AG04449 (cell line): Measurements from ENCODE around the gene CADM1.

Experiments
- CTCF ChIA-PET: fragments of 350-600 bp; formaldehyde crosslinking; extraction: SDS; loops from one replicate; lab custom pipeline; 2021; ENCODE audit warnings: antibody characterized with exemption; lab: Yijun Ruan, JAX
- POLR2A ChIA-PET: fragments of 400-600, 350-600 bp; formaldehyde crosslinking; extraction: SDS; loops from one replicate; lab custom pipeline; 2020; ENCODE audit warnings: antibody characterized with exemption, inconsistent platforms; lab: Yijun Ruan, JAX
- DNase-seq: peaks from one replicate; pipeline ENCODE4 v3.0.0-alpha.2; 2010; ENCODE audit warnings: low read depth, low spot score
- H3K4me3 ChIP-seq: 2 replicates; pipeline ENCODE4 v1.5.1; 2011; ENCODE audit warnings: low read depth, mild to moderate bottlenecking, control low read depth, low read length
- CTCF ChIP-seq: IDR thresholded peaks from one replicate; pipeline ENCODE4 v1.5.1; 2011; ENCODE audit warnings: mild to moderate bottlenecking, moderate library complexity, low read length, control low read depth, inconsistent platforms; ENCODE audit not compliant: insufficient read depth; ENCODE audit errors: missing control alignments

Gene CADM1

GRCh38 chr11:115347106-115347505 is 157.1 kb downstream of the CADM1 start:
- POLR2A ChIA-PET = no interaction called here
- no peak overlapping the region for H3K4me3 ChIP-seq
- DNase-seq = no peak
- CTCF ChIA-PET = interaction anchor here (2.3 kb wide), 1 partner anchor 13 kb away, joined by 12 read pairs; no protein-coding TSS in a partner anchor
- no peak for TF ChIP-seq CTCF

GRCh38 chr11:115345840-115346239 is 158.4 kb downstream of the CADM1 start:
- DNase-seq = no peak
- POLR2A ChIA-PET = no interaction called here
- CTCF ChIA-PET = interaction anchor here (2.3 kb wide), 1 partner anchor 12 kb away, joined by 12 read pairs; no protein-coding TSS in a partner anchor
- no peak overlapping the region for H3K4me3 ChIP-seq
- TF ChIP-seq CTCF = no peak

GRCh38 chr11:115345361-115345760 is 158.9 kb downstream of the CADM1 start:
- ChIA-PET POLR2A (no interaction called here), CTCF (interaction anchor here (2.3 kb wide), 1 partner anchor 12 kb away, joined by 12 read pairs; no protein-coding TSS in a partner anchor)

DNA sequence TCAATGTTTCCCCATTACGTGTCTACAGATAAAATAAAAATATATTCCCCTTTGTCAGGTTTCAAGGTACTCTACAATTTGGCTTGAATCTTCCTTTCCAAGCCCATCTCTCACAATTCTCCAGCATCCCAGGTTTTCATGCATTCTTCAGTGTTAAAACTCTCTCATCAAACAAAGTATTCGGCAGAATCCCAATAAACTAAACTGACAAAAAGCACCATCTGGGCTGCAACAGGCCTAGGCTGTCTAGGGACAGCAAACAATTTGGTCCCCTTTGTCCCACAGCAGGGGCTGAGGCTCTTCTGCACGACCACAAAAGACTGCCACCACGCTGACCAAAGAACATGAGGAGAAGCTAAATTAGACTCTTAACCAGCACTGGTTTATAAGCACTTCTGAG is 159.4 kb downstream of the CADM1 start:
- no peak for TF ChIP-seq CTCF
- ChIA-PET CTCF (interaction anchor here (2.3 kb wide), 1 partner anchor 11 kb away, joined by 12 read pairs; no protein-coding TSS in a partner anchor), POLR2A (no interaction called here)
- H3K4me3 ChIP-seq = no peak overlapping the region
- DNase-seq = no peak

More at GRCh38 chr11:115345361-115345760, 158.9 kb downstream of the CADM1 start:
- no peak for DNase-seq
- H3K4me3 ChIP-seq = no peak overlapping the region
- no peak for TF ChIP-seq CTCF

DNA sequence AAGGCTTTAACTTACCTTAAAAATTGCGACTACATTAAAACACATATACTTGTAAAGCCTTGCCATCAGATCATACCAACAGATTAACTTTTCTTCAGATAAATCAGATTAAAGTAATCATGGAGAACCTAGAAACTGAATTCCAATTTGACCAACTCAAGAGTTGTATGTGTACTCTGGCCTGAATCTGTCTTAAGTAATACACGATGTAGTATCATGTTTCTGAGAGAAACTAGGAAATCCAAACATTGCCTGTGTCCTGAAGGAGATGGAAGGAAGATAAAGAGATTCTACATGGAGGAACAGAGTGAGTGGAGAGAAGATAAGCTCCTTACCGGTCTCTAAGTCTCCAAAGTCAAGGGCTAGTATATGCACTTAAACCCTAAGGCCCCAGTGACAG is 162.1 kb downstream of the CADM1 start:
- DNase-seq = no peak
- H3K4me3 ChIP-seq = no peak overlapping the region
- ChIA-PET CTCF (interaction anchor here (1.3 kb wide), 1 partner anchor 16 kb away, joined by 4 read pairs; no protein-coding TSS in a partner anchor), POLR2A (no interaction called here)
- TF ChIP-seq CTCF = no peak

- CTCF ChIA-PET = interaction anchor here (0.8 to 1.3 kb wide), 3 partner anchors 14 to 164 kb away, joined by 3 to 4 read pairs (median 3); no protein-coding TSS in a partner anchor
- POLR2A ChIA-PET = no interaction called here
- no peak overlapping the region for H3K4me3 ChIP-seq
- no peak for TF ChIP-seq CTCF
- DNase-seq = no peak
These were observed 163.3 kb downstream of the CADM1 start for GRCh38 chr11:115340874-115341273.
